ENCODE data around the gene KLHL1. TPM values are rescaled to one million over a fixed set of nuclear protein-coding genes. Genes with fewer than 3 reads are reported as not detected.

KLHL1 gene
- total and polyA plus RNA-seq, 10 donors: 0.02 TPM; not detected in 9

- TF ChIP-seq CTCF (IDR thresholded peaks at IDR 0.05 in 8 of 11, conservative IDR thresholded peaks at IDR 0.05 in 3 of 11) (no peak), POLR2AphosphoS5 (IDR thresholded peaks at IDR 0.05) (no peak), POLR2A (IDR thresholded peaks at IDR 0.05) (no peak)
- Histone ChIP-seq H3K9me3 (peaks cover 0 to 4% (median 0%) of the 10 kb centered on the region in 8 donors), H3K27me3 (replicated peaks in 1 of 7) (no peaks in the 10 kb centered on the region), H3K36me3 (no peaks in the 10 kb centered on the region), H3K4me1 (no peaks in the 10 kb centered on the region), H3K4me3 (no peak overlapping the region), H3K27ac (no peak overlapping the region)
- no peak for DNase-seq
- 73 to 88% (median 76%) methylated on average over 1 of the region's 1 CpG for WGBS, 5 donors
- intact Hi-C loops (cut with DNase I; ENCODE audit: low total_unique reads): no loop called here
Measured at GRCh38 chr13:69882451-69882850, 225.8 kb downstream of the KLHL1 start.

- no peak for TF ChIP-seq POLR2AphosphoS5 (IDR thresholded peaks at IDR 0.05)
- no peak for TF ChIP-seq CTCF (IDR thresholded peaks at IDR 0.05 in 8 of 11, conservative IDR thresholded peaks at IDR 0.05 in 3 of 11)
- TF ChIP-seq POLR2A (IDR thresholded peaks at IDR 0.05): no peak
- WGBS, 5 donors: 81 to 98% (median 90%) methylated on average over 1 of the region's 1 CpG
- H3K36me3 ChIP-seq: no peaks in the 10 kb centered on the region
- intact Hi-C loops (cut with DNase I; ENCODE audit: low total_unique reads): loop anchor here (10.0 kb wide), 1 partner anchor 225 kb away; no protein-coding TSS in a partner anchor
- no peak for DNase-seq
- H3K9me3 ChIP-seq: peaks cover 0 to 4% (median 0%) of the 10 kb centered on the region in 8 donors
- H3K27ac ChIP-seq: no peak overlapping the region
- H3K4me1 ChIP-seq: no peaks in the 10 kb centered on the region
- no peak overlapping the region for H3K4me3 ChIP-seq
- H3K27me3 ChIP-seq (replicated peaks in 1 of 7): no peaks in the 10 kb centered on the region
Measured at GRCh38 chr13:69879936-69880335, 228.3 kb downstream of the KLHL1 start.

GRCh38 chr13:69872321-69873047 is 235.8 kb downstream of the KLHL1 start:
- H3K9me3 ChIP-seq: no peaks in the 10 kb centered on the region
- no peak overlapping the region for H3K4me3 ChIP-seq
- no peaks in the 10 kb centered on the region for H3K27me3 ChIP-seq (replicated peaks in 1 of 7)
- H3K4me1 ChIP-seq: no peaks in the 10 kb centered on the region
- no peaks in the 10 kb centered on the region for H3K36me3 ChIP-seq
- DNase-seq: no peak
- WGBS, 5 donors: 81 to 86% (median 81%) methylated on average over 4 of the region's 4 CpGs
- TF ChIP-seq POLR2AphosphoS5 (IDR thresholded peaks at IDR 0.05) (no peak), CTCF (IDR thresholded peaks at IDR 0.05 in 8 of 11, conservative IDR thresholded peaks at IDR 0.05 in 3 of 11) (no peak), POLR2A (IDR thresholded peaks at IDR 0.05) (no peak)
- intact Hi-C loops (cut with DNase I; ENCODE audit: low total_unique reads): loop anchor here (10.0 kb wide), 1 partner anchor 218 kb away; no protein-coding TSS in a partner anchor
- H3K27ac ChIP-seq: no peak overlapping the region

- intact Hi-C loops (cut with DNase I; ENCODE audit: low total_unique reads): no loop called here
- no peaks in the 10 kb centered on the region for H3K36me3 ChIP-seq
- 70 to 86% (median 78%) methylated on average over 4 of the region's 4 CpGs for WGBS, 5 donors
- DNase-seq: no peak
- TF ChIP-seq POLR2AphosphoS5 (IDR thresholded peaks at IDR 0.05) (no peak), CTCF (IDR thresholded peaks at IDR 0.05 in 8 of 11, conservative IDR thresholded peaks at IDR 0.05 in 3 of 11) (no peak), POLR2A (IDR thresholded peaks at IDR 0.05) (no peak)
- H3K9me3 ChIP-seq: no peaks in the 10 kb centered on the region
- no peak overlapping the region for H3K27ac ChIP-seq
- H3K4me3 ChIP-seq: no peak overlapping the region
- H3K27me3 ChIP-seq (replicated peaks in 1 of 7): no peaks in the 10 kb centered on the region
- H3K4me1 ChIP-seq: no peaks in the 10 kb centered on the region
Measured at GRCh38 chr13:69866555-69866954, 241.7 kb downstream of the KLHL1 start.

Measured in spleen (tissue), 11 donors.